ENCODE data around the gene TAS1R3. TPM values are rescaled to one million over a fixed set of nuclear protein-coding genes. Genes with fewer than 3 reads are reported as not detected.

The TAS1R3 gene
- under 1 TPM; 0.13 to 0.57 (median 0.30) TPM for total RNA-seq

DNA sequence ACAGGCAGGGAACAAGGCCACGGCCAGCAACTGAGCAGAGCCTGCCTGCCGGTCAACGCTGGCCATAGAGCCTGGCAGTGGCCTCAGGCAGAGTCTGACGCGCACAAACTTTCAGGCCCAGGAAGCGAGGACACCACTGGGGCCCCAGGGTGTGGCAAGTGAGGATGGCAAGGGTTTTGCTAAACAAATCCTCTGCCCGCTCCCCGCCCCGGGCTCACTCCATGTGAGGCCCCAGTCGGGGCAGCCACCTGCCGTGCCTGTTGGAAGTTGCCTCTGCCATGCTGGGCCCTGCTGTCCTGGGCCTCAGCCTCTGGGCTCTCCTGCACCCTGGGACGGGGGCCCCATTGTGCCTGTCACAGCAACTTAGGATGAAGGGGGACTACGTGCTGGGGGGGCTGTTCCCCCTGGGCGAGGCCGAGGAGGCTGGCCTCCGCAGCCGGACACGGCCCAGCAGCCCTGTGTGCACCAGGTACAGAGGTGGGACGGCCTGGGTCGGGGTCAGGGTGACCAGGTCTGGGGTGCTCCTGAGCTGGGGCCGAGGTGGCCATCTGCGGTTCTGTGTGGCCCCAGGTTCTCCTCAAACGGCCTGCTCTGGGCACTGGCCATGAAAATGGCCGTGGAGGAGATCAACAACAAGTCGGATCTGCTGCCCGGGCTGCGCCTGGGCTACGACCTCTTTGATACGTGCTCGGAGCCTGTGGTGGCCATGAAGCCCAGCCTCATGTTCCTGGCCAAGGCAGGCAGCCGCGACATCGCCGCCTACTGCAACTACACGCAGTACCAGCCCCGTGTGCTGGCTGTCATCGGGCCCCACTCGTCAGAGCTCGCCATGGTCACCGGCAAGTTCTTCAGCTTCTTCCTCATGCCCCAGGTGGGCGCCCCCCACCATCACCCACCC, at the start of gene TAS1R3:
TSS of gene TAS1R3 (plus strand) at position 213 of the 898 bp plus-strand sequence. CDS start at position 279, 66 bp downstream.
- Histone ChIP-seq H3K9me3 (no peaks in the 10 kb centered on the region), H3K27me3 (peaks cover 0 to 9% (median 0%) of the 10 kb centered on the region in 4 donors), H3K36me3 (peaks cover 13 to 40% (median 22%) of the 10 kb centered on the region in 3 donors), H3K4me3 (peak within 1 kb of the TSS in 1 of 4 donors; percentile 0), H3K27ac (peak within 1 kb of the TSS in 2 of 4 donors; percentile 37 to 44), H3K4me1 (peaks cover 33 to 62% (median 37%) of the 10 kb centered on the region in 3 donors)
- intact Hi-C loops (cut with DNase I) = no loop called here
- no peak for DNase-seq
- 60 to 61% methylated on average over 4 to 7 of the region's 41 CpGs for WGBS, 2 donors
- peak in 1 of 4 donors; percentile 29 for TF ChIP-seq POLR2A (IDR thresholded peaks at IDR 0.05)
- TF ChIP-seq, protein P1, sequence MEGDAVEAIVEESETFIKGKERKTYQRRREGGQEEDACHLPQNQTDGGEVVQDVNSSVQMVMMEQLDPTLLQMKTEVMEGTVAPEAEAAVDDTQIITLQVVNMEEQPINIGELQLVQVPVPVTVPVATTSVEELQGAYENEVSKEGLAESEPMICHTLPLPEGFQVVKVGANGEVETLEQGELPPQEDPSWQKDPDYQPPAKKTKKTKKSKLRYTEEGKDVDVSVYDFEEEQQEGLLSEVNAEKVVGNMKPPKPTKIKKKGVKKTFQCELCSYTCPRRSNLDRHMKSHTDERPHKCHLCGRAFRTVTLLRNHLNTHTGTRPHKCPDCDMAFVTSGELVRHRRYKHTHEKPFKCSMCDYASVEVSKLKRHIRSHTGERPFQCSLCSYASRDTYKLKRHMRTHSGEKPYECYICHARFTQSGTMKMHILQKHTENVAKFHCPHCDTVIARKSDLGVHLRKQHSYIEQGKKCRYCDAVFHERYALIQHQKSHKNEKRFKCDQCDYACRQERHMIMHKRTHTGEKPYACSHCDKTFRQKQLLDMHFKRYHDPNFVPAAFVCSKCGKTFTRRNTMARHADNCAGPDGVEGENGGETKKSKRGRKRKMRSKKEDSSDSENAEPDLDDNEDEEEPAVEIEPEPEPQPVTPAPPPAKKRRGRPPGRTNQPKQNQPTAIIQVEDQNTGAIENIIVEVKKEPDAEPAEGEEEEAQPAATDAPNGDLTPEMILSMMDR (IDR thresholded peaks at IDR 0.05) = peak in 1 of 6 experiments; percentile 5

DNA sequence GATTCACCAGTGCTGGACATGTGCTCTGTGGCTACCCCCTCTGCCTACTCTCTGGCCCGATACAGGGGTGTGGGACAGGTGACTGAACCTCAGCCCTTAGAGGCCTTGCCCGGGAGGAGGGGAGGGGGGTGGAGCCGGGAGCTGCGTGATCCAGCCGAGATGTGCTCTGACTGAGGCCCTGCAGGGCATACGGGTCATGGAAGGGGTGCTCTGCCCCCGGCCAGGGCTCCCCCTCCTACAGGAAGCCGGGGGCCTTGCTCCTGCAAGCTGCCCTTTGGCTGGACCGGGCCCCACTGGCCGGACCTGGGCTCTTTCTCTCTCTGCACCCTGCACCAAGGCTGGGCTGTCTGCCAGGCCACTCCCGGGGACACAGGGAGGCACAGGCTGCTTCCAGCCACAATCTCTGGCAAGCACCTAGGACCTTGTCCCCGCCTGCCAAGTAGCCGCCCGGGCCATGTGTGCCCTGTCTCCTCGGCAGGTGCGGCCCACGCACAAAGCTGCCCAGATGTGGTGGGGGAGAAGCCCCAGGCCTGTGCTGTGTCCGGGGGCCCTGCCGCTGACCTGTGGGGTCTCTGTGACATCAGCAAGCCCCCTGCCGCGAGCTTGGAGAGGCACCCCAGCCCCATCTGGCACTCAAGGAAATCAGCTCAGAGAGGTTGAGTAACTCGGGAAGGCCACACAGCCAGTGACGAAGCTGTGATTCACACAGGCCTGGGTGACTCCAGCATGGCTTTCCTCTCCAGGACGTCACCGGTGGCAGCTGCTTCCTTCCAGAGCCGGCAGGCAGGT, 49.4 kb upstream of the TAS1R3 start:
- TF ChIP-seq, protein P1 (IDR thresholded peaks at IDR 0.05) = no peak
- TF ChIP-seq POLR2A (IDR thresholded peaks at IDR 0.05) = no peak
- Histone ChIP-seq H3K36me3 (no peaks in the 10 kb centered on the region), H3K27me3 (peaks cover 0 to 25% (median 0%) of the 10 kb centered on the region in 4 donors), H3K4me1 (peaks cover 9 to 34% (median 10%) of the 10 kb centered on the region in 3 donors), H3K9me3 (no peaks in the 10 kb centered on the region), H3K4me3 (no peak overlapping the region), H3K27ac (peak overlapping the region; percentile 67 to 73 (median 70))
- intact Hi-C loops (cut with DNase I) = no loop called here
- 40% methylated on average over 1 of the region's 26 CpGs; no CpG with 5 or more reads in 1 of the 2 donors for WGBS, 2 donors
- DNase-seq = no peak

DNA sequence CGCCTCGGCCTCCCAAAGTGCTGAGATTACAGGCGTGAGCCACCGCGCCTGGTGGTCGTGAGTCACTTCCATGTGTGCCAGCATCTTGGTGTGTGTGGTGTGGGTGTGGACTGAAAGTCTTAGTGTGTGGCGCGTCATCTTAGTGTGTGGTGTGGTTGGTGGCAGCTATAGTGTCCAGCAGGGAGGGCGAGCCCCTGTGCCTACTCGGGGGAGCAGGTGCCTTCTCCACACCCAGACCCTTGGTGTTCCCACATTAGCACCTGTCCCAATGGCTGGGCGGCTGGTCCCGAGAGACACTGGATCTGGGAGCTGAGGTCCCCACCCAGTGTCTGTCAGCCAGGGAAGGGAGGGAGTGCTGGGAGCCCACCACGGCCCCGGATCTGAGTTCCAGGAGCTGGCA, 48.1 kb upstream of the TAS1R3 start:
- no peak for DNase-seq
- Histone ChIP-seq H3K4me3 (no peak overlapping the region), H3K27ac (no peak overlapping the region), H3K4me1 (peaks cover 9 to 34% (median 10%) of the 10 kb centered on the region in 3 donors), H3K9me3 (no peaks in the 10 kb centered on the region), H3K27me3 (peaks cover 0 to 38% (median 0%) of the 10 kb centered on the region in 4 donors), H3K36me3 (no peaks in the 10 kb centered on the region)
- intact Hi-C loops (cut with DNase I) = no loop called here
- TF ChIP-seq, protein P1 (IDR thresholded peaks at IDR 0.05) = no peak
- WGBS, 2 donors = 42 to 66% methylated on average over 6 to 7 of the region's 14 CpGs

DNA sequence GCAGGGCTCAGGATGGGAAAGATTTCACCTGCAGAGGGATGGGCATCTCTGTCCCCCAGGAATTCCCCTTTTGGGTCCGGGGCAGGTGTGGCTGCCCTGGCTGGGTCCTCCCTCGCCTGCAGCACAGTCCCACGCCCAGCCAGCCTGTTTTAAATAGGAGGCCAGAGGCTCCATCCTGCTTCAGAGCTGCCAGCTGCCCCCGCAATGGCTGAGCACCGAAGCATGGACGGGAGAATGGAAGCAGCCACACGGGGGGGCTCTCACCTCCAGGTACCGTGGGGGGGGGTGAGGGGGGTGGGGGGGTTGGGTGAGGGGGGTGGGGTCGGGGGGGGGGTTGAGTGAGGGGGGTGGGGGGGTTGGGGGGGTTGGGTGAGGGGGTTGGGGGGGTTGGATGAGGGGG, 47.3 kb upstream of the TAS1R3 start:
- TF ChIP-seq, protein P1 (IDR thresholded peaks at IDR 0.05) = no peak
- no peak for TF ChIP-seq POLR2A (IDR thresholded peaks at IDR 0.05)
- peaks cover 9 to 34% (median 10%) of the 10 kb centered on the region in 3 donors for H3K4me1 ChIP-seq
- no peaks in the 10 kb centered on the region for H3K36me3 ChIP-seq
- no peak overlapping the region for H3K27ac ChIP-seq
- no peak for DNase-seq
- intact Hi-C loops (cut with DNase I) = no loop called here
- peaks cover 0 to 39% (median 0%) of the 10 kb centered on the region in 4 donors for H3K27me3 ChIP-seq
- WGBS, 2 donors = 17% methylated on average over 1 of the region's 9 CpGs; no CpG with 5 or more reads in 1 of the 2 donors
- no peak overlapping the region for H3K4me3 ChIP-seq
- no peaks in the 10 kb centered on the region for H3K9me3 ChIP-seq
